HG02870 (cell line): ENCODE results near the gene VAMP3.

ENCODE experiments used
- ATAC-seq: cut with Tn5 transposase; IDR thresholded peaks from one replicate; pipeline ENCODE4 v1.9.1; 2021; ENCODE audit warnings: mild to moderate bottlenecking, moderate library complexity; ENCODE audit not compliant: unreplicated experiment

VAMP3 gene

GRCh38 chr1:7770997-7771822, at the start of gene VAMP3:
TSS of gene VAMP3 (plus strand) at chr1:7771296. CDS start at chr1:7771384, 88 bp downstream.
- peak; percentile 75 for ATAC-seq

GRCh38 chr1:7721940-7722669, 49.0 kb upstream of the VAMP3 start:
- ATAC-seq, result no peak

GRCh38 chr1:7722670-7723012, 48.5 kb upstream of the VAMP3 start:
- no peak for ATAC-seq

GRCh38 chr1:7726623-7727022, 44.5 kb upstream of the VAMP3 start:
- no peak for ATAC-seq

- ATAC-seq, result no peak
These were observed 43.2 kb upstream of the VAMP3 start for GRCh38 chr1:7727809-7728471.

- ATAC-seq, result no peak
These were observed 41.3 kb upstream of the VAMP3 start for GRCh38 chr1:7729761-7730160.

GRCh38 chr1:7732331-7732730, 38.8 kb upstream of the VAMP3 start:
- no peak for ATAC-seq

GRCh38 chr1:7733276-7733675, 37.8 kb upstream of the VAMP3 start:
- ATAC-seq, result no peak

GRCh38 chr1:7738044-7738443, 33.1 kb upstream of the VAMP3 start:
- no peak for ATAC-seq

GRCh38 chr1:7743346-7743745, 27.8 kb upstream of the VAMP3 start:
- ATAC-seq, result no peak

GRCh38 chr1:7744882-7745281, 26.2 kb upstream of the VAMP3 start:
- ATAC-seq, result no peak

GRCh38 chr1:7745783-7746182, 25.3 kb upstream of the VAMP3 start:
- ATAC-seq, result no peak

- no peak for ATAC-seq
These were observed 23.5 kb upstream of the VAMP3 start for GRCh38 chr1:7747605-7748004.

- no peak for ATAC-seq
These were observed 22.0 kb upstream of the VAMP3 start for GRCh38 chr1:7749126-7749525.

GRCh38 chr1:7751174-7751573, 19.9 kb upstream of the VAMP3 start:
- no peak for ATAC-seq

- no peak for ATAC-seq
These were observed 18.3 kb upstream of the VAMP3 start for GRCh38 chr1:7752512-7753417.

GRCh38 chr1:7753641-7754040, 17.5 kb upstream of the VAMP3 start:
- ATAC-seq, result no peak

- no peak for ATAC-seq
These were observed 16.9 kb upstream of the VAMP3 start for GRCh38 chr1:7754234-7754633.

- ATAC-seq, result no peak
These were observed 15.6 kb upstream of the VAMP3 start for GRCh38 chr1:7755448-7755847.

- no peak for ATAC-seq
These were observed 10.9 kb upstream of the VAMP3 start for GRCh38 chr1:7760245-7760644.

GRCh38 chr1:7761103-7761502, 10.0 kb upstream of the VAMP3 start:
- no peak for ATAC-seq
